ENCODE data around the gene MYOF.

DNA sequence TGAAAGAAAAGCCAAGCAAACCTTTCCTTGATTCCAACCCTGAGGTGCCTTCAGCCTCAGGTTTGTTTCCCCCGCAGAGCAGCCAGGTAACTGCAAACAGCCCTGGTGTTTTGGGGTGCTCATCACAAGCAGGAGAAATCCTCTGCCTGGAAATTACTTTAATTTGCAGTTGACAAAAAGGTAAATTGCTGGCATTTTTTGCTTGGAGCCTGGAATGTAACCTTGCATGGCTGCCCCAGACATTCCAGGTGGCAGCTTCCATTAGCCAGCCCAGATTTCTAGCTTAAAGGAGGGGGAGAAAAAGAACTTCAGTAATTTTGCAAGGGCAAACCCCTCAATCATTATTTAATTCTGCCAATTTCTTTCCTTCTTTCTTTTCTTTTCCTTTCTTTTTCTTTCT is 194.4 kb downstream of the MYOF start:
- no peak for TF ChIP-seq POLR2A (IDR thresholded peaks at IDR 0.05; ENCODE audit: low read length)
- no peak for TF ChIP-seq GATA1 (IDR thresholded peaks at IDR 0.05; ENCODE audit: low read depth, low read length)

All from erythroblast (primary cell).